Endodermal cell (in vitro differentiated cells): ENCODE results near the gene OS9. TPM values are rescaled to one million over a fixed set of nuclear protein-coding genes. Genes with fewer than 3 reads are reported as not detected.
"Not testable (repeated sequence)": the region's sequence is repeated elsewhere in the genome, so short reads cannot be mapped to it uniquely, and the experiment has no call there.

Experiments
- DNase-seq: peaks from one replicate; pipeline ENCODE4 v3.0.0-alpha.2; 2017
- H3K27ac ChIP-seq: 2 replicates; pipeline ENCODE4 v1.5.1; 2013; ENCODE audit warnings: mild to moderate bottlenecking, low read depth, low read length, moderate library complexity
- H3K27me3 ChIP-seq: 2 replicates; pipeline ENCODE4 v1.6.1; 2013; ENCODE audit warnings: mild to moderate bottlenecking, low read length, moderate library complexity; ENCODE audit not compliant: insufficient read depth, control insufficient read depth, poor library complexity, severe bottlenecking
- H3K36me3 ChIP-seq: 2 replicates; pipeline ENCODE4 v1.7.0; 2013; ENCODE audit warnings: mild to moderate bottlenecking, low read length, moderate library complexity; ENCODE audit not compliant: control insufficient read depth, insufficient read depth
- H3K4me1 ChIP-seq: one replicate; pipeline ENCODE4 v1.7.0; 2013; ENCODE audit warnings: low read length; ENCODE audit not compliant: control insufficient read depth, insufficient read depth
- H3K4me3 ChIP-seq: 2 replicates; pipeline ENCODE4 v1.5.1; 2013; ENCODE audit warnings: mild to moderate bottlenecking, low read length, moderate library complexity
- H3K9ac ChIP-seq: 2 replicates; pipeline ENCODE4 v1.6.1; 2013; ENCODE audit warnings: mild to moderate bottlenecking, low read length, moderate library complexity; ENCODE audit not compliant: poor library complexity, severe bottlenecking; ENCODE audit errors: extremely low read depth
- H3K9me3 ChIP-seq: 2 replicates; pipeline ENCODE4 v1.6.1; 2013; ENCODE audit warnings: mild to moderate bottlenecking, low read length, moderate library complexity; ENCODE audit not compliant: control insufficient read depth
- H3K27ac Mint-ChIP-seq: 2 replicates; pipeline ENCODE4 v1.8.0; 2020; ENCODE audit warnings: mixed read lengths
- H3K27me3 Mint-ChIP-seq: 2 replicates; pipeline ENCODE4 v1.8.0; 2021; ENCODE audit warnings: mild to moderate bottlenecking, mixed read lengths; ENCODE audit not compliant: insufficient read depth
- H3K36me3 Mint-ChIP-seq: 2 replicates; pipeline ENCODE4 v1.8.0; 2020; ENCODE audit warnings: low read depth, mixed read lengths
- H3K4me1 Mint-ChIP-seq: 2 replicates; pipeline ENCODE4 v1.8.0; 2020; ENCODE audit warnings: mixed read lengths
- H3K4me3 Mint-ChIP-seq: 2 replicates; pipeline ENCODE4 v1.8.0; 2020; ENCODE audit warnings: mild to moderate bottlenecking, moderate library complexity, mixed read lengths
- H3K9me3 Mint-ChIP-seq: 2 replicates; pipeline ENCODE4 v1.8.0; 2020; ENCODE audit warnings: mild to moderate bottlenecking, mixed read lengths
- WGBS, 2 experiments: methylation state at CpG; one replicate each; pipeline versions ENCODE4 v1.1.5 to v1.1.7; 2013; ENCODE audit warnings: missing lambda C conversion rate in 2 of 2, mixed read lengths in 1 of 2; ENCODE audit not compliant: insufficient coverage in 1 of 2, insufficient read length in 1 of 2; 5-methylcytosine and 5-hydroxymethylcytosine counted together
- total RNA-seq, 2 donors: library from RNA; stranded (reverse); fragmentation: NEBNext Ultra II Directional in 1 of 2; extraction: Animal tissue kit (Norgen Biotek cat#: 25700) in 1 of 2; gene quantifications; 2 replicates in 1 of 2; 3 replicates in 1 of 2; pipeline ENCODE4 v1.2.1, GENCODE V29; 2021
- TF ChIP-seq, protein P1 (sequence below): fragments of 200-600 bp; sonication (generic); conservative IDR thresholded peaks from 2 replicates; pipeline ENCODE4 v1.5.0; 2021; ENCODE audit warnings: antibody characterized with exemption, mild to moderate bottlenecking

OS9 gene
- total RNA-seq, 2 donors from 2014 or later: 108 to 142 TPM

DNA sequence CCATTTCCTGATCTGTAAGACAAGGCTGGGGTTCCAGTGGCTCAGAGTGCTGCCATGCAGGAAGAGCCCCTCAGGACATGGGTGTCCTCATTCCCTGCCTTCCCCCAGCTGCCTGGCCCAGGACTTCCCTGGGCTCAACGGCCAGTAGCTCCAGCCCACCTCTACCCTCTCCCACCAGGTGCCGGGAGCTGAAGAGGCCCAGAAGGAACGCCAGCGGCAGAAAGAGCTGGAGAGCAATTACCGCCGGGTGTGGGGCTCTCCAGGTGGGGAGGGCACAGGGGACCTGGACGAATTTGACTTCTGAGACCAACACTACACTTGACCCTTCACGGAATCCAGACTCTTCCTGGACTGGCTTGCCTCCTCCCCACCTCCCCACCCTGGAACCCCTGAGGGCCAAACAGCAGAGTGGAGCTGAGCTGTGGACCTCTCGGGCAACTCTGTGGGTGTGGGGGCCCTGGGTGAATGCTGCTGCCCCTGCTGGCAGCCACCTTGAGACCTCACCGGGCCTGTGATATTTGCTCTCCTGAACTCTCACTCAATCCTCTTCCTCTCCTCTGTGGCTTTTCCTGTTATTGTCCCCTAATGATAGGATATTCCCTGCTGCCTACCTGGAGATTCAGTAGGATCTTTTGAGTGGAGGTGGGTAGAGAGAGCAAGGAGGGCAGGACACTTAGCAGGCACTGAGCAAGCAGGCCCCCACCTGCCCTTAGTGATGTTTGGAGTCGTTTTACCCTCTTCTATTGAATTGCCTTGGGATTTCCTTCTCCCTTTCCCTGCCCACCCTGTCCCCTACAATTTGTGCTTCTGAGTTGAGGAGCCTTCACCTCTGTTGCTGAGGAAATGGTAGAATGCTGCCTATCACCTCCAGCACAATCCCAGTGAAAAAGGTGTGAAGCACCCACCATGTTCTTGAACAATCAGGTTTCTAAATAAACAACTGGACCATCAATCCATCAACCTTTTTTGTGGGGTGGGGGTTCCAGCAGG lies 27.0 kb downstream of the OS9 start:
- DNase-seq: no peak
- peaks cover 45% of the 10 kb centered on the region for H3K36me3 Mint-ChIP-seq
- Histone ChIP-seq H3K9me3 (no peaks in the 10 kb centered on the region), H3K36me3 (peaks cover 27% of the 10 kb centered on the region), H3K27me3 (peaks cover 32% of the 10 kb centered on the region), H3K27ac (no peak overlapping the region), H3K9ac (no peak overlapping the region), H3K4me3 (no peak overlapping the region), H3K4me1 (no peaks in the 10 kb centered on the region)
- H3K27ac Mint-ChIP-seq: no peak overlapping the region
- H3K4me3 Mint-ChIP-seq: no peak overlapping the region
- no peaks in the 10 kb centered on the region for H3K4me1 Mint-ChIP-seq
- no peaks in the 10 kb centered on the region for H3K9me3 Mint-ChIP-seq
- H3K27me3 Mint-ChIP-seq: peaks cover 32% of the 10 kb centered on the region
- TF ChIP-seq, protein P1, sequence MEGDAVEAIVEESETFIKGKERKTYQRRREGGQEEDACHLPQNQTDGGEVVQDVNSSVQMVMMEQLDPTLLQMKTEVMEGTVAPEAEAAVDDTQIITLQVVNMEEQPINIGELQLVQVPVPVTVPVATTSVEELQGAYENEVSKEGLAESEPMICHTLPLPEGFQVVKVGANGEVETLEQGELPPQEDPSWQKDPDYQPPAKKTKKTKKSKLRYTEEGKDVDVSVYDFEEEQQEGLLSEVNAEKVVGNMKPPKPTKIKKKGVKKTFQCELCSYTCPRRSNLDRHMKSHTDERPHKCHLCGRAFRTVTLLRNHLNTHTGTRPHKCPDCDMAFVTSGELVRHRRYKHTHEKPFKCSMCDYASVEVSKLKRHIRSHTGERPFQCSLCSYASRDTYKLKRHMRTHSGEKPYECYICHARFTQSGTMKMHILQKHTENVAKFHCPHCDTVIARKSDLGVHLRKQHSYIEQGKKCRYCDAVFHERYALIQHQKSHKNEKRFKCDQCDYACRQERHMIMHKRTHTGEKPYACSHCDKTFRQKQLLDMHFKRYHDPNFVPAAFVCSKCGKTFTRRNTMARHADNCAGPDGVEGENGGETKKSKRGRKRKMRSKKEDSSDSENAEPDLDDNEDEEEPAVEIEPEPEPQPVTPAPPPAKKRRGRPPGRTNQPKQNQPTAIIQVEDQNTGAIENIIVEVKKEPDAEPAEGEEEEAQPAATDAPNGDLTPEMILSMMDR: no peak
- 91% methylated on average over 11 of the region's 11 CpGs; no CpG with 5 or more reads in 1 of the 2 experiments for WGBS, 2 experiments

DNA sequence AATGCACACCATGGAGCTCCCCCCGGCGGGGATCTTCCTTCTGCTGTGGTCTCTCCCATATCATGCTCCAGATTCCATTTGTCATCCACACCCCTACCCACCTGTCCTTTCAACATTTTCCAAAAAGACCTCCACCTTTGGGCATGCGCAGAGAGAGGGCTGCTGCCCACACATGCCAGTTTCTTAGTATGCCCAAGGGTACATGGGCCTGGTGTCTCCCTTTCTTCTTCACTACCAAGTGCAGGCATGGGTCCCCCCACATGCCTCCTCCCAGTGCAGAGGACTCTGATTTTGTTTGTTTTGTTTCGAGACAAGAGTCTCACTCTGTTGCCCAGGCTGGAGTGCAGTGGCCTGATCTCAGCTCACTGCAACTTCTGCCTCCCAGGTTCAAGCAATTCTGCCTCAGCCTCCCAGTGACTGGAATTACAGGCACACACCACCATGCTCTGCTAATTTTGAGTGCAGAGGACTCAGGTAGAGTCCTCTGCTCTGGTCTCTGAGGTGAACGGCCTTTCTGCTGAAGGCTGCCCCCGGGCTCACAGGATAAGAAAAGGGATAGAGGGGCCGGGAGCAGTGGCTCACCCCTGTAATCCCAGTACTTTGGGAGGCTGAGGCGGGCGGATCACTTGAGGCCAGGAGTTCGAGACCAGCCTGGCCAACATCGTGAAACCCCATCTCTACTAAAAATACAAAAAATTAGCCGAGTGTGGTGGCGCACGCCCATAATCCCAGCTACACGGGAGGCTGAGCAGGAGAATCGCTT lies 28.1 kb downstream of the OS9 start:
- H3K27ac ChIP-seq, H3K9ac ChIP-seq, H3K4me3 ChIP-seq, H3K4me3 Mint-ChIP-seq, H3K9me3 Mint-ChIP-seq, DNase-seq, H3K9me3 ChIP-seq, H3K4me1 Mint-ChIP-seq, H3K4me1 ChIP-seq, H3K27ac Mint-ChIP-seq: not testable (repeated sequence)
- Mint-ChIP-seq H3K36me3 (peaks cover 42% of the 10 kb centered on the region), H3K27me3 (peaks cover 43% of the 10 kb centered on the region)
- whole genome bisulfite sequencing, 2 experiments: 93 to 95% methylated on average over 7 to 16 of the region's 16 CpGs
- Histone ChIP-seq H3K27me3 (peaks cover 44% of the 10 kb centered on the region), H3K36me3 (peaks cover 24% of the 10 kb centered on the region)

DNA sequence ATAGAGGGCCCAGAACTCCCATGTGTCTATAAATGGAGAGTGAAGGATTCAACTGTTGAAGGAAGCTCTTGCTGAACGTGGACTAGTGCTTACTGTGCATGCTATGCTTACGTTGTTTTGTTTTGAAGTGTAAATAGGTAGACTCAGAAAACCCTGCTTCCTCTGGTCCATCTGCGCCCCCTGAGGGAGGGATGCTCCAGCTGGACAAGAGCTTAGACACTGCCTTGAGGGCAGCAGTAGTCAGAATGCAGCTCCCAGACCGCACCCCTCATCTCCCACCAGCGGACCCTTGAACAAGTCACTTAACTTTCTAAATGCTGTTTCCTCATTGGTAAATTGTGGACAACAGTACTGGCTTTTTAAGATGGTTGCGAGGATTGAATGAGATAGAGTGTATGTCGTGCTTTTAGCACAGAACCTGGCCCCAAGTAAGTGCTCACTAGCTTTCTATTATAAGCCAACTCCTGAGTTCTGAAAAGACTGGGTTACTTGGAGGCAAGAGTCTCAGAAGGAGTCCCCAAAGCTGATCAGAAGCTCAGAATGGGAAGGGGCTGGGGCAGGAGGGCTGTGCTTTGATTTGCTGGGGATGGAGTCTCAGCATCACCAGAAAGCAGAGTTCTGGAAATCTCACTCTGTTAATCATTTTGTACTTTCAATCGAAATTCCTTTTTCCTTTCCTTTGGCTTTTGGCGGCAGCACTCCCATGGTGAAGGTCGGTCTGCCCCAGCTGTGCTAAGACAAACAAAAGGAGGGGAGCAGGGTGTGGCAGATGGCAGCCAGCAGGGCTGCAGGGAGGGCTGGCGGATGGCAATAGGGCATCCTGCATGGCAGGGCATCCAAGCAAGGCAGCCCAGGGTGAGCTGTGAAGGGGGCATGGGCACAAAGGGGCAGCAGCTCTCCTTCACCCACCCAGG lies 29.0 kb downstream of the OS9 start:
- Histone ChIP-seq H3K27ac (no peak overlapping the region), H3K9ac (no peak overlapping the region), H3K27me3 (peaks cover 53% of the 10 kb centered on the region), H3K4me1 (no peaks in the 10 kb centered on the region), H3K9me3 (no peaks in the 10 kb centered on the region), H3K4me3 (no peak overlapping the region), H3K36me3 (peaks cover 21% of the 10 kb centered on the region)
- Mint-ChIP-seq H3K4me3 (no peak overlapping the region), H3K36me3 (peaks cover 36% of the 10 kb centered on the region), H3K9me3 (peaks cover 2% of the 10 kb centered on the region), H3K27ac (no peak overlapping the region), H3K27me3 (peaks cover 53% of the 10 kb centered on the region), H3K4me1 (peaks cover 4% of the 10 kb centered on the region)
- 77 to 89% methylated on average over 5 to 11 of the region's 11 CpGs for WGBS, 2 experiments
- DNase-seq: peak; percentile 41
- TF ChIP-seq, protein P1: no peak
